Activated naive CD4-positive, alpha-beta T cell treated with anti-CD3 and anti-CD28 coated beads, Interleukin-2, amount 10 ng/mL, durations not matched to agents 7 days and 5 days (primary cell): ENCODE results near the gene ITGAX.
"Not testable (repeated sequence)": the region's sequence is repeated elsewhere in the genome, so short reads cannot be mapped to it uniquely, and the experiment has no call there.

Experiments used
- CTCF ChIA-PET: fragments of 350-600 bp; sonication (Branson Sonifier 250); formaldehyde crosslinking; loops from one replicate; lab custom pipeline; 2021; ENCODE audit warnings: antibody characterized with exemption; lab: Charles Lee
- DNase-seq: peaks from one replicate; pipeline ENCODE4 v3.0.0-alpha.2; 2020
- H3K27ac Mint-ChIP-seq: one replicate; pipeline ENCODE4 v1.8.0; 2021; ENCODE audit warnings: mild to moderate bottlenecking, moderate library complexity, mixed read lengths
- H3K27me3 Mint-ChIP-seq: one replicate; pipeline ENCODE4 v1.8.0; 2021; ENCODE audit warnings: mild to moderate bottlenecking, mixed read lengths
- H3K36me3 Mint-ChIP-seq: one replicate; pipeline ENCODE4 v1.8.0; 2021; ENCODE audit warnings: mixed read lengths
- H3K4me1 Mint-ChIP-seq: one replicate; pipeline ENCODE4 v1.8.0; 2021; ENCODE audit warnings: mixed read lengths
- H3K4me3 Mint-ChIP-seq: one replicate; pipeline ENCODE4 v1.8.0; 2021; ENCODE audit warnings: mild to moderate bottlenecking, moderate library complexity, mixed read lengths
- H3K9me3 Mint-ChIP-seq: one replicate; pipeline ENCODE4 v1.8.0; 2021; ENCODE audit warnings: mixed read lengths

Gene ITGAX

GRCh38 chr16:31354394-31355291 lies at the start of gene ITGAX:
Gene ITGAX, plus strand, starts transcription at chr16:31355176. Its CDS starts 79 bp downstream, at chr16:31355255.
- Mint-ChIP-seq H3K36me3 (no peaks in the 10 kb centered on the region), H3K4me3 (peak within 1 kb of the TSS; percentile 19), H3K27me3 (peaks cover 22% of the 10 kb centered on the region), H3K9me3 (no peaks in the 10 kb centered on the region), H3K4me1 (peaks cover 64% of the 10 kb centered on the region), H3K27ac (peak within 1 kb of the TSS; percentile 90)
- CTCF ChIA-PET = interaction anchor here (0.6 kb wide), 1 partner anchor 20 kb away, joined by 4 read pairs; no protein-coding TSS in a partner anchor
- peak; percentile 73 for DNase-seq

DNA sequence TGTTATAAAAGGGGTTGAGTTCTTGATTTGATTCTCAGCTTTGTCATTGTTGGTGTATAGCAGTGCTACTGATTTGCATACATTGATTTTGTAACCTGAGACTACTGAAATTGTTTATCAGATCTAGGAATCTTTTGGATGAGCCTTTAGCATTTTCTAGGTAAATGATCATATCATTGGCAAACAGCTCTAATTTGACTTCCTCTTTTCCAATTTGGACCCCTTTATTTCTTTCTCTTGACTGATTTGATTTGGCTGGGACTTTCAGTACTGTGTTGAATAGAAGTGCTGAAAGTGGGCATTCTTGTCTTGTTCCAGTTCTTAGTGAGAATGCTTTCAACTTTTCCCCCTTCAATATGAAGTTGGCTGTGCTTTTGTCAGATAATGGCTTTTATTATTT lies 49.8 kb upstream of the ITGAX start:
- CTCF ChIA-PET = interaction anchor here (1.5 kb wide), 1 partner anchor 28 kb away, joined by 4 read pairs; no protein-coding TSS in a partner anchor
- Mint-ChIP-seq H3K4me1 (peaks cover 4% of the 10 kb centered on the region), H3K36me3 (peaks cover 23% of the 10 kb centered on the region), H3K27ac (no peak overlapping the region), H3K4me3 (no peak overlapping the region), H3K9me3 (no peaks in the 10 kb centered on the region), H3K27me3 (peaks cover 27% of the 10 kb centered on the region)
- no peak for DNase-seq

DNA sequence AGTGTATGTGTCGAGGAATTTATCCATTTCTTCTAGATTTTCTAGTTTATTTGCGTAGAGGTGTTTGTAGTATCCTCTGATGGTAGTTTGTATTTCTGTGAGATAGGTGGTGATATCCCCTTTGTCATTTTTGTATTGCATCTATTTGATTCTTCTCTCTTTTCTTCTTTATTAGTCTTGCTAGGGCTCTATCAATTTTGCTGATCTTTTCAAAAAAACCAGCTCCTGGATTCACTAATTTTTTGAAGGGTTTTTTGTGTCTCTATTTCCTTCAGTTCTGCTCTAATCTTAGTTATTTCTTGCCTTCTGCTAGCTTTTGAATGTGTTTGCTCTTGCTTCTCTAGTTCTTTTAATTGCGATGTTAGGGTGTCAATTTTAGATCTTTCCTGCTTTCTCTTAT lies 46.6 kb upstream of the ITGAX start:
- Mint-ChIP-seq H3K27me3 (peaks cover 20% of the 10 kb centered on the region), H3K36me3 (peaks cover 25% of the 10 kb centered on the region)
- DNase-seq, H3K27ac Mint-ChIP-seq, H3K9me3 Mint-ChIP-seq, H3K4me3 Mint-ChIP-seq, CTCF ChIA-PET, H3K4me1 Mint-ChIP-seq: not testable (repeated sequence)

DNA sequence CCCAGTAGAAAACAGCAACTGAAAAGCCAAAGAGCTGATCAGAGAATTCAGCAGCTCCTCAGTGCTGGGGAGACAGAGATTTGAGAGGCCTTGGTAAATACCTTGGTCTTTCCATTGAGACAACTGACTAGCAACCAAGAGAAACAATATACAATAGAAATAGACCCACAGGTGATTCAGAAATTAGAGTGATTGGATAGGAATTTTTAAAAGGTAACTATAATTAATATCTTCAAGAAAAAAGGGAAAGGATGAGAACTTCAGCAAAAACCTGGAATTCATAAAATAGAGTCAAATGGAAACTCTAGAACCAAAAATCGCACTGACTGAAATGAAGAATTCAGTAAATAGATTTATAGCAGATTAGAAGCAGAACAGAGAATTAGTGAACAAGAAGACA lies 32.5 kb upstream of the ITGAX start:
- H3K4me1 Mint-ChIP-seq = peaks cover under 1% of the 10 kb centered on the region
- H3K27me3 Mint-ChIP-seq = peaks cover 21% of the 10 kb centered on the region
- peaks cover 24% of the 10 kb centered on the region for H3K9me3 Mint-ChIP-seq
- DNase-seq = no peak
- CTCF ChIA-PET = no interaction called here
- H3K27ac Mint-ChIP-seq = no peak overlapping the region
- H3K36me3 Mint-ChIP-seq = peaks cover 37% of the 10 kb centered on the region
- no peak overlapping the region for H3K4me3 Mint-ChIP-seq

DNA sequence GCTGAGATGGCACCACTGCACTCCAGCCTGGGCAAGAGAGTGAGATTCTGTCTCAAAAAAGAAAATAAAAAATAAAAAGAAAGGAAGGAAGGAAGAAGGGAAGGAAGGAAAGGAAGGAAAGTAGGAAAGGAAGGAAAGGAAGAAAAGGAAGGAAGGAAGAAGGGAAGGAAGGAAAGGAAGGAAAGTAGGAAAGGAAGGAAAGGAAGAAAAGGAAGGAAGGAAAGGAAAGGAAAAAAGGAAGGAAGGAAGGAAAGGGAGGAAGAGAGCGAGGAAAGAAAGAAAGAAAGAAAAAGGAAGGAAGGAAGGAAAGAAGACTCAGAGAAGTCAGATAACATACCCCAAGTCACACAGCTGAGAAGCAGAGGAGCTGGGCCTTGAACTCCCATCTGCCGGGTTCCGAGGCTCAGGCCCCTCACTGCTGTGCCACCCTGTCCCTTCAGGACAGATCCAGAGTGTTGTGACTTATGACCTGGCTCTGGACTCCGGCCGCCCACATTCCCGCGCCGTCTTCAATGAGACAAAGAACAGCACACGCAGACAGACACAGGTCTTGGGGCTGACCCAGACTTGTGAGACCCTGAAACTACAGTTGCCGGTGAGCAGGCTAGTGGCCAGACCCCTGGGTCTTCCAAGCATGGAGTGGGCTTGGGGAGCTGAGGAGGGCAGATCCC lies 30.9 kb upstream of the ITGAX start:
- DNase-seq = no peak
- Mint-ChIP-seq H3K27ac (no peak overlapping the region), H3K36me3 (peaks cover 44% of the 10 kb centered on the region), H3K27me3 (peaks cover 9% of the 10 kb centered on the region), H3K9me3 (peaks cover 21% of the 10 kb centered on the region), H3K4me3 (no peak overlapping the region), H3K4me1 (peaks cover 8% of the 10 kb centered on the region)
- CTCF ChIA-PET = no interaction called here

DNA sequence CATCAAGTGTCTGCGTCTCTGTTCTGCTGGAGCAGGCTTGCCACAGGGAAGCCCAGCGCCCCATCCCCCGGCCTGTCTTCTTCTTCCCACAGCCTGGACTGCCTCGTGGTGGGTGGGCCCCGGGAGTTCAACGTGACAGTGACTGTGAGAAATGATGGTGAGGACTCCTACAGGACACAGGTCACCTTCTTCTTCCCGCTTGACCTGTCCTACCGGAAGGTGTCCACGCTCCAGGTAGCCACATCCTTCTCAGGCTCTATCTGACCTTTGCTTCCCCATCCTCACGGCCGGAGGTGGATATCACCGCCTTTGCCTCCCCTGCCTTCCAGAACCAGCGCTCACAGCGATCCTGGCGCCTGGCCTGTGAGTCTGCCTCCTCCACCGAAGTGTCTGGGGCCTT lies 29.8 kb upstream of the ITGAX start:
- DNase-seq = no peak
- H3K9me3 Mint-ChIP-seq = peaks cover 21% of the 10 kb centered on the region
- peaks cover 44% of the 10 kb centered on the region for H3K36me3 Mint-ChIP-seq
- CTCF ChIA-PET = no interaction called here
- H3K27ac Mint-ChIP-seq = no peak overlapping the region
- H3K4me3 Mint-ChIP-seq = no peak overlapping the region
- H3K27me3 Mint-ChIP-seq = peaks cover 15% of the 10 kb centered on the region
- H3K4me1 Mint-ChIP-seq = peaks cover 8% of the 10 kb centered on the region

GRCh38 chr16:31327646-31328225 lies 27.2 kb upstream of the ITGAX start:
- CTCF ChIA-PET = no interaction called here
- H3K36me3 Mint-ChIP-seq = peaks cover 36% of the 10 kb centered on the region
- no peak overlapping the region for H3K27ac Mint-ChIP-seq
- DNase-seq = no peak
- H3K4me1 Mint-ChIP-seq = peaks cover 26% of the 10 kb centered on the region
- H3K4me3 Mint-ChIP-seq = no peak overlapping the region
- H3K27me3 Mint-ChIP-seq = peaks cover 30% of the 10 kb centered on the region
- peaks cover 3% of the 10 kb centered on the region for H3K9me3 Mint-ChIP-seq

- Mint-ChIP-seq H3K27me3 (peaks cover 30% of the 10 kb centered on the region), H3K36me3 (peaks cover 33% of the 10 kb centered on the region), H3K4me1 (peaks cover 26% of the 10 kb centered on the region)
These were observed 26.5 kb upstream of the ITGAX start for GRCh38 chr16:31328322-31329052.

DNA sequence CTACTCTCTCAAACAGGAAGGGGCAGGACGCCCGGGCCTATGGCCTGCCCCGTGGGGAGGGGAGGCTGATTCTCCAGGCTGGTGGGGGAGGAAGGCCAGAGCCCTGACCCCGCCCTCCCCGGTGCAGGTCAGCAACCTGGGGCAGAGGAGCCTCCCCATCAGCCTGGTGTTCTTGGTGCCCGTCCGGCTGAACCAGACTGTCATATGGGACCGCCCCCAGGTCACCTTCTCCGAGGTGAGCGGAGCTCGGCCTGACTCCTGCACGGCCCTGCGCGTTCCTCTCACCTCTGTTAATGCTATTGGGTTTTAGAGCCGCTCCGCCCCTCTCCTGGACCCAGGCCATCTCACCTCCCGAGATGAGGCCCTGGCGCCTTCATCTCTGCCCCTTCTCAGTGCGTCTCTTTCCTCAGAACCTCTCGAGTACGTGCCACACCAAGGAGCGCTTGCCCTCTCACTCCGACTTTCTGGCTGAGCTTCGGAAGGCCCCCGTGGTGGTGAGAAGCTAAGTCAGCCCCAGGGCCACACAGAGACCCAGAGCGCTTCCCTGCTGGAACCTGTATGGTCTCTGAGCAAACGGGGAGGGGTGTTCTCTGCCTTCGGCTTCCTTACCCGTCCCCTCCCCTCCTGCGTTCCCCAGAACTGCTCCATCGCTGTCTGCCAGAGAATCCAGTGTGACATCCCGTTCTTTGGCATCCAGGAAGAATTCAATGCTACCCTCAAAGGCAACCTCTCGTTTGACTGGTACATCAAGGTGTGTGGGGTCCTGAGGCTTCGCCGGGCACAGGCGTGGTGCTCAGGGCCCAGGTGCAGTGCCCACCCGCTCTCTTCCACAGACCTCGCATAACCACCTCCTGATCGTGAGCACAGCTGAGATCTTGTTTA lies 25.1 kb upstream of the ITGAX start:
- CTCF ChIA-PET = no interaction called here
- no peak overlapping the region for H3K27ac Mint-ChIP-seq
- peaks cover 38% of the 10 kb centered on the region for H3K27me3 Mint-ChIP-seq
- no peak for DNase-seq
- H3K4me3 Mint-ChIP-seq = peak overlapping the region; percentile 76
- peaks cover 32% of the 10 kb centered on the region for H3K36me3 Mint-ChIP-seq
- H3K9me3 Mint-ChIP-seq = no peaks in the 10 kb centered on the region
- peaks cover 39% of the 10 kb centered on the region for H3K4me1 Mint-ChIP-seq

More at GRCh38 chr16:31328322-31329052, 26.5 kb upstream of the ITGAX start:
- CTCF ChIA-PET = no interaction called here
- Mint-ChIP-seq H3K27ac (no peak overlapping the region), H3K4me3 (no peak overlapping the region), H3K9me3 (no peaks in the 10 kb centered on the region)
- no peak for DNase-seq

- Mint-ChIP-seq H3K4me3 (peak overlapping the region; percentile 76), H3K4me1 (peaks cover 42% of the 10 kb centered on the region), H3K27me3 (peaks cover 42% of the 10 kb centered on the region), H3K9me3 (no peaks in the 10 kb centered on the region), H3K27ac (no peak overlapping the region), H3K36me3 (peaks cover 26% of the 10 kb centered on the region)
- CTCF ChIA-PET = interaction anchor here (1.4 kb wide), 1 partner anchor 52 kb away, joined by 3 read pairs; no protein-coding TSS in a partner anchor
- no peak for DNase-seq
These were observed 24.5 kb upstream of the ITGAX start for GRCh38 chr16:31330553-31330890.

- CTCF ChIA-PET = interaction anchor here (1.4 kb wide), 2 partner anchors 52 to 130 kb away, joined by 3 to 4 read pairs; no protein-coding TSS in a partner anchor
- peaks cover 47% of the 10 kb centered on the region for H3K27me3 Mint-ChIP-seq
- peaks cover 25% of the 10 kb centered on the region for H3K36me3 Mint-ChIP-seq
- H3K4me3 Mint-ChIP-seq = peak overlapping the region; percentile 76
- no peaks in the 10 kb centered on the region for H3K9me3 Mint-ChIP-seq
- no peak overlapping the region for H3K27ac Mint-ChIP-seq
- DNase-seq = peak; percentile 73
- peaks cover 42% of the 10 kb centered on the region for H3K4me1 Mint-ChIP-seq
These were observed 23.7 kb upstream of the ITGAX start for GRCh38 chr16:31331141-31331764.

DNA sequence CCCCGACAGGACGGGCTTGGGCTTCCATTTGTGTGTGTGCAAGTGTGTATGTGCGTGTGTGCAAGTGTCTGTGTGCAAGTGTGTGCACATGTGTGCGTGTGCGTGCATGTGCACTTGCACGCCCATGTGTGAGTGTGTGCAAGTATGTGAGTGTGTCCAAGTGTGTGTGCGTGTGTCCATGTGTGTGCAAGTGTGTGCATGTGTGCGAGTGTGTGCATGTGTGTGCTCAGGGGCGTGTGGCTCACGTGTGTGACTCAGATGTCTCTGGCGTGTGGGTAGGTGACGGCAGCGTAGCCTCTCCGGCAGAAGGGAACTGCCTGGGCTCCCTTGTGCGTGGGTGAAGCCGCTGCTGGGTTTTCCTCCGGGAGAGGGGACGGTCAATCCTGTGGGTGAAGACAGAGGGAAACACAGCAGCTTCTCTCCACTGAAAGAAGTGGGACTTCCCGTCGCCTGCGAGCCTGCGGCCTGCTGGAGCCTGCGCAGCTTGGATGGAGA lies 23.1 kb upstream of the ITGAX start:
- Mint-ChIP-seq H3K27ac (no peak overlapping the region), H3K4me1 (peaks cover 42% of the 10 kb centered on the region), H3K4me3 (peak overlapping the region; percentile 76), H3K9me3 (no peaks in the 10 kb centered on the region), H3K27me3 (peaks cover 51% of the 10 kb centered on the region), H3K36me3 (peaks cover 23% of the 10 kb centered on the region)
- CTCF ChIA-PET = interaction anchor here (1.3 to 1.4 kb wide), 3 partner anchors 51 to 131 kb away, joined by 3 to 4 read pairs (median 3); no protein-coding TSS in a partner anchor
- no peak for DNase-seq
